Sigmoid colon (tissue), 3 donors: ENCODE data around the gene KIF17.

Source experiments
- CTCF ChIP-seq, 4 experiments: fragments of 450-650 bp in 3 of 4; fragments of 200-600 bp in 1 of 4; IDR thresholded peaks; one replicate each; pipeline ENCODE4 v1.5.1; 2016 to 2019; ENCODE audit warnings: antibody characterized with exemption in 4 of 4, mild to moderate bottlenecking in 3 of 4, moderate library complexity in 2 of 4
- POLR2A ChIP-seq, 2 donors: fragments of 450-650 bp; IDR thresholded peaks; one replicate each; pipeline ENCODE4 v1.6.1; 2016; ENCODE audit warnings: antibody characterized with exemption in 2 of 2, mild to moderate bottlenecking in 2 of 2, moderate library complexity in 2 of 2

- TF ChIP-seq POLR2A (IDR thresholded peaks at IDR 0.05), result no peak
- TF ChIP-seq CTCF (IDR thresholded peaks at IDR 0.05), result no peak
These were observed 9.3 kb upstream of the KIF17 start for GRCh38 chr1:20726932-20727745.
